Stimulated activated CD8-positive, alpha-beta memory T cell treated with anti-CD3 and anti-CD28 coated beads, Interleukin-15, amount 100 ng/mL, for 1 hour (primary cell): ENCODE data around the gene IL10RA.
"Not testable (repeated sequence)": the region's sequence is repeated elsewhere in the genome, so short reads cannot be mapped to it uniquely, and the experiment has no call there.

ENCODE experiments used
- DNase-seq: peaks from one replicate; pipeline ENCODE4 v3.0.0-alpha.2; 2020; ENCODE audit warnings: low read depth

IL10RA gene

DNA sequence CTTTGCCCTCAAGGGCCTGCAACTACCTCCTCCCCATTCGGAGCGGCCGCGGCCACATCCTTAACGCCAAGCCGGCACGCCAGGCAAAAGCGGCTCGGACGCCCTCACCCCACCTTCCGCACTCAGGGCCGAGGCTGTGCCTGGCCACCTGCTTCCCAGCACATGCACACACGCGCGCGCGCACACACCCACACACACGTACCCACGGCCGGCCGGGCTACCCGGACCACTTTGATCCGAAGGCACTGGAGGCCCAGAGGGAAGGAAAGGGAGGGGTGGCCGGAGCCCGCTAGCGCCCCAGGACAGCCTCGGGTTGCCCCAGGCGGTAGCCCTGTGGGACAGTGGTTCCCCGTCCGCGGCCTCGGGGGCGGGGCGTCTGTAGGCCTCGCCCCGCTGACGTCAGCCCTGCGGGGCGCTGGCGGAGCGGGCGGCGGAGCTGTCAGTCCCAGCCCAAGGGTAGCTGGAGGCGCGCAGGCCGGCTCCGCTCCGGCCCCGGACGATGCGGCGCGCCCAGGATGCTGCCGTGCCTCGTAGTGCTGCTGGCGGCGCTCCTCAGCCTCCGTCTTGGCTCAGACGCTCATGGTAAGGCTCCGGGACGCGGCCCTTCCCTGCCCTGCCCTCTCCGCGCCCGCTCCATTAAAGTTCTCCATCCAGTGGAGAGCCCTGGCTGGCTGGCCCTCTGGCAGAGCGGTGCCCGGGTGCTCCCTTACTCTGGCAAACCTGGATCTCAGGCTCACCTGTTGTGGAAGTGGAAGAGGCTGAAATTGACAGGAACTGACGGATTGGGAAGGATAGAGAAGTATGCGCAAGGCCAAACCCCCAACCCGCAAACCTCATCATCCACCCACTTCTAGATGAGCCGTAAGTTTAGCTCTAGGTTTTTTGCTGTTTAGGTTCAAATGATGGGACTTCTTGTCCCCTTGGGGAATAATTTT is at the start of gene IL10RA:
Gene IL10RA (plus strand): TSS at position 442 of the 935 bp plus-strand sequence. CDS start 74 bp downstream, at position 516.
- DNase-seq = peak; percentile 56

DNA sequence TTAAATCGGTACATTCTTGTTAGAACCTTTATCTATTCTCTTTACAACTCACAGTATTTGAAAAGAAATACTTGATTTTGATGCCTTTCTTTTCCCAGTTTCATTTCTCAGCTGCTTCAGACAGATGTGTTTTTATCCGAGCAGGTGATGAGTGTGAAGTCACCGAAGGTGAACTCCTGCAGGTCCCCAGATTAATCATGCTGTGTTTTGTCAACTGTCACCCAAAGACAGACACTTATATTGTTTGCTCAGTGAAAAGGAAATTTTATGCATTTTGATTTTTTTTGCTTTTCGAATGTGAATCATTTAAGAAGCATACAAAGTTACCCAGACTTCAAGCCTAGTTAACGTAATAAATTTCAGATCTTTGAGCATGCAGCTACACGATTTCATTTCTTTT is 49.2 kb upstream of the IL10RA start:
- no peak for DNase-seq

DNA sequence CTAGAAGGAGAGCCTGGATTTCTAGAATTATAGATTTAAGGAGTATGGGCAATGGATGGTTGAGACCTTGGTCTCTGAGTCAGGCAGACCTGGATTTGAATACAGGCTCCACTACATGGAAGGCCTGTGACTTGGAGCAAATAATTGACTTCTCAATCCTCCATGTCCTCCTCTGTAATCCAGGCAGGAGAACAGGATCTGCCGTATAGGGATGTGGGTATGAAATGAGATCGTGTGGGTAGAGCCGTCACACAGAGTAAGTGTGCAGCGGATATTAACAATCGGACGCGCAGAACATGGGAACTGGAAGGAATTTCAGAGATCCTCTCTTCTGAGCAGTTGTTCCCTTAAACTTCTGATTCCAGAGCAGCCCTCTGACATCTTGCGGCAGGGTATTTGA is 45.5 kb upstream of the IL10RA start:
- DNase-seq = no peak

DNA sequence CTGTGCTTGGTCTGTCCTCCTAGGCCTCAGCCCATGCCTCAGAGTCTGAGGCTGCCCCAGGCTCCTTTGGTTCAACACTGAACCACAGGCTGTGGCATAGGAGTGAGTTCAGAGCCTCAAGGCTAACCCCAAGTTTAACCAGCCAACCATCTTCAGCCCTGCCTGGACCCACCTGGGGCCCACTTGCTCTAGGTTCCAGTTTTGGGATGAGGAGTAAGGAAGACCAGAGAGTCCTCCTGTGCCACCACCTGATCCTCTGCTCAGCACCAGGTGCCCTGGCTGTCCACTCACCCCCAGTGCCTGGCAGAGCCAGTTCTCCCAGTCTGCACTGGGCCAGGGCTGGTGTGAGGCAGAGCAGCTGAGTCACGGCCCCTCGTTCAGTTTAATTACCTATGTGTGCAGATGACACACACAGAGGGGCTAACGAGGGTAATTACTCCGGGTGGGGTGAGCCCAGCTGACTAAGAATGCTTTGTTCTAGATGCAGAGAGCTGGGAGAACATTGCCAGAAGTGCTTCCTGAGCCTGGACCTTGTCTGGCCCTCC is 45.0 kb upstream of the IL10RA start:
- no peak for DNase-seq

DNA sequence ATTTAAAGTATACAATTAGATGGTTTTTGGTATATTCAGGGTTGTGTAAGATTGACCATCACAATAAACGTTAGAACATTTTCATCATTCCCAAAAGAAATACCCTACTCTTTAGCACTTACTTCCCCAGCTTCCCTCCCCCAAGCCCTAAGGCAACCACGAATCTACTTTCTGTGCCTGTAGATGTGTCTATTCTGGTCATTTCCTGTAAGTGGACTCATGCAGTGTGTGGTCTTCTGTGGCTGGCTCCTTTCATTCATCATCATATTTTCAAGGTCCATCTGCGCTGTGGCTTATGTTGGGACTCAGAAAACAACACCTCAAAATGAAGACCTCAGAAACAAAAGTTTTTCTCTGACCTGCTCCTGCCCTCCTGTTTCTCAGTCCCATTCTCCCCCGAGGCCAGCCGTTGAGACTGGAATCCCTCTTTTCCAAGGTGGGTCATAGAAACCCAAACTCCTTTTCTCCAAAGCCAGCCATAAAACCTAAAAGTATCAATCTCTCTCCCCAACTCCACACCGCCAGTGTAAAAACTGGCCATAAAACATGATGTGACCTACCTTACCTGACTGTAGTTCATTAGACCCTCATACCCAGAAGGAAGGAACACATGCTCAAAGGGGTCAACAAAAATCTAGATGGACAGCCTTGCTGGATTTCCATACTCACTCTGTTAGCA is 44.1 kb upstream of the IL10RA start:
- no peak for DNase-seq

DNA sequence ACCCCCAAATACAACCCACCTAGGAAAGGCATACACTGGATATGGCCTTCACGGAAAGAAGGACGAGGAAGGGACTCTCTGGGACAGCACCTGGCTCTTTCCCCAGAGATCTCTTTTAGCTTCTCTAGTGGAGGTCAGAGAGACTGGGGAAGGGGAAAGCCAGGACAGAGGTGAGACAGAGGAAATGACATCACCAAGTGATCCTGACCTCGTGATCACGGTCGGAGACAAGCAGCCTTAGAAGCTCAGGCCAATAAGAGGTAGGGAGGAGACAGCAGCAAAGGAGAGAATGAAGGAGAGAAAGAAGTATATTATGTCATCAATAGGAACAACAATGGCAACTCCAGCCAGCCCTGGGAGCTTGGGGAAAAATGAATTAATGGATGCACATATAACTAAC is 41.6 kb upstream of the IL10RA start:
- no peak for DNase-seq

DNA sequence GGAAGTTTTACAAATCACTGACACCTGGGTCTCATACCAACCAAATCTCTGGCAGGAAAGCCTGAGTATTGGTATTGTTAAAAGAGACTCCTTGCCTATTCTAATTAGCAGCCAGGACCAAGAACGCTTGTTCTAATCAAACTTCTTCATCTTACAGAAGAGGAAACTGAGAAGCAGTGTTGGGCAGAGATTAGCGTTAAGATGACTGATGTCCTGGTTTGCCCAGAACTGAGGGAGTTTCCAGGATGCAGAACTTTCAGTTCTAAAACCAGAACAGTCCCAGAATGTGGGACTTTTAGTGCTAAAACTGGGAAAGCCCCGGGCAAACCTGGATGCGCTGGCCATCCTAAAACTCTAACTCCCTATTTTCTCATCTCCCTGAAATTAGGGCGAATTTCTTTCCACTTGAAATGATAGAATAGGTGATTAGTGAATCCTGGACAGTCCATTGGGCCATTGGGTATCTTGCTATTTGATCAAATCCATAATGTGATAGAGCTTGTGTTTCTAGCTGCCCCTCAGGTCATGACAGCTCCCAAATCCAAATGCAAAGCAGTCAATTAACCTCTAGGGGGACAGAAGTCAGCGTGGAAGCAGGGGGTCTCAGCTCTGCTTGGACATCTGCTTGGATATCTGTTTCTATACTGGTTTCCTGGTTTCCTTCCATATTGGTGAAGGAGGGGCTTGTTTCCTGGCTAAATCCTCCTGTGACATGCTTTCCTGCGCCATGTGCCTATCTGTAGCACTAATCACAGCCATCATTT is 41.0 kb upstream of the IL10RA start:
- DNase-seq = no peak

DNA sequence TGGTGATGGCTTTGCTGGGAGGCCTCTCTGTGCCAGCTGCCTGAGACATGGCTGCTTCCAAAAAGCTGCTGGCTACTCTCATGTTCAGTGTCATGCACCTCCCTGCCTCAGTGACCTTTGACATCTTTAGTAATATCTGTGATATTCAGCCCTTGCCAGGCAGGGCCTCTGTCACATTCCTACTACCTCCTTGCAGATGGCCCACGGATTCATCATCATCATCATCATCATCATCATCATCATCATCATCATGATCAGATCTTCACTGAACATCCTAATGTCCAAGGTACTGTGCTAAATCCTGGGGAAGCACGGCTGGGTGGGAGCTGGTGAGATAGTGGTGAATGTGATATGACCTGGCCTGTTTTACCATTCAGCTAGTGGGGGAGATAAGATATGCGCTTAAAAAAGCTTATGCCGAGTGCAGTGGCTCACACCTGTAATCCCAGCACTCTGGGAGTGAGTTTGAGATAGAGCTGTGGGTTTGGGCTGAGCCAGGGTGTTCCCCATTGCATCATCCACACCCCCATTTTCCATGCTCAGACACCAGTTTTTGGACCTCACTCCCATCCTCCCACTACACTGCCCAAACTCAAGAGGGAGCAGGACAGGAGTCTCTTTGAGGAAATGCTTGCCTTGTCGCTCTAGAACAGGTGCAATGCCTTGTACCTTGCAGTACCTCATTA is 39.9 kb upstream of the IL10RA start:
- DNase-seq = no peak

DNA sequence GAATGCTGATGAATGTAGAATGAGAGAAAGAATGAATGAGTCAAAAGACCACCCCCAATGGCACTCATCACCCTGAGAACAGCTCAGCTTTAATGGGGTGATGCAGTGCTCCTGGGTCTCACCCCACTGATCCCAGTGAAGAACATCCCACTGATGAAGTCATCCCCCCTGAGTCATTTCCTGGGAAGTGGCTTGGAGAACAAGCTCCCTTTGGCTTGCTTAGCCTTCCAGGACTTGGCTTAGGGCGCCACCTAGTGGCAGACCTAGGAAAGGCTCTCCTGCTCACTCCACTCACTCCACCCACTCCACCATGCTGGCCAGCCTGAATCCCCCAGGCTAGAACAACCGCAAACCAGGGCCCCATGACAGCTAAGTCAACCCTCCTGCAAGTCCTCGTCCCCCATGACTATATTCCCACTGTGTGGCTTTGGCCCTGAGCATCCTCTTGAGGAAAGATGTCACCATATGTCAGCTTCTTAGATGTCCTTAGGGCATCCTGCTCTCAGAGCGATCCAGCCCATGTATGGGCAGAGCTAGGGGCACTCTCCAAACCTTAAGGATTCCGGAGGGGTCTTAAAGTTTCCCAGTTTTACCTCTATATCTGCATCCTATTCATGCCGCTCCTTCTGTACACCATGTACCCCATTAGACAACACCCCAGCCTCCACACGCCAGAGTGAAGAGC is 39.2 kb upstream of the IL10RA start:
- DNase-seq = peak; percentile 80

DNA sequence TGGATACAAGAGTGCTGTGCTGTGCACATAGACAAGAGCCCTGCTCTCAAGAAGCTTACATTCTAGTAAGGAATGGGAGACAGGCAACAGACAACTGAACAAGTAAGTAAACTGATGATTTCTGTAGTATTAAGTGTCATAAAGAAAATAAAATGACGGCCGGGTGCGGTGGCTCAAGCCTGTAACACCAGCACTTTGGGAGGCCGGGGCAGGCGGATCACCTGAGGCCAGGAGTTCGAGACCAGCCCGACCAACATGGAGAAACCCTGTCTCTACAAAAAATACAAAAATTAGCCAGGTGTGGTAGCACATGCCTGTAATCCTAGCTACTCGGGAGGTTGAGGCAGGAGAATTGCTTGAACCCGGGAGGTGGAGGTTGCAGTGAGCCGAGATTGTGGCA is 38.4 kb upstream of the IL10RA start:
- DNase-seq = not testable (repeated sequence)

DNA sequence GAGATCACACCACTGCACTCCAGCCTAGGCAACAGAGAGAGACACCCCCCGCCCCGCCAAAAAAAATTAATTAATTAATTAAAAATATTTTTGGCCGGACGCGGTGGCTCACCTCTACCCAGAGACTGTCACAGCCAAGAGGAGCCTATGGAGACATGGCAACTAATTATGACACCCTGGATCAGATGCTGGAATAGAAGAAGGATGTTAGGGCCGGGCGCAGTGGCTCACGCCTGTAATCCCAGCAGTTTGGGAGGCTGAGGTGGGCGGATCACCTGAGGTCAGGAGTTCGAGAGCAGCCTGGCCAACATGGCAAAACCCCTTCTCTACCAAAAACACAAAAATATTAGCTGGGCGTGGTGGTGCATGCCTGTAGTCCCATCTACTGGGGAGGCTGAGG is 37.7 kb upstream of the IL10RA start:
- not testable (repeated sequence) for DNase-seq

DNA sequence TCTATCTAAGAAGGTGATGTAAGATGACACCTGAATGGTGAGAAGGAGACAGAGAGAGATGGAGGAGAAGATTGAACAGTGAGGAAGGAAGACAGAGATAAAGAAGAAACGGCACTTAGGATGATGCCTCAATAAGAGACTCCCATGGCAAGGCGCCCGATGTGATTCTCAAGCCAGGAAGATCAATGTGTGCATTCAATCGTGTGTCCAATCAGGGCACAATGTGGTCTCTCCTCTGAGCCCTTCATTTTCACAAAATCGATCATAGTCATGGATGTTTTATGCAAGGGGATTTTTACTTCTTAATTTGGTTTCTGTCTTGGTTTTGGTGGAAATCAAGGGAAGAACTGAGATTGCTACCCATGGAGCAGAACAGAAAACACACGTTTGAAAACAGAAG is 37.1 kb upstream of the IL10RA start:
- no peak for DNase-seq

DNA sequence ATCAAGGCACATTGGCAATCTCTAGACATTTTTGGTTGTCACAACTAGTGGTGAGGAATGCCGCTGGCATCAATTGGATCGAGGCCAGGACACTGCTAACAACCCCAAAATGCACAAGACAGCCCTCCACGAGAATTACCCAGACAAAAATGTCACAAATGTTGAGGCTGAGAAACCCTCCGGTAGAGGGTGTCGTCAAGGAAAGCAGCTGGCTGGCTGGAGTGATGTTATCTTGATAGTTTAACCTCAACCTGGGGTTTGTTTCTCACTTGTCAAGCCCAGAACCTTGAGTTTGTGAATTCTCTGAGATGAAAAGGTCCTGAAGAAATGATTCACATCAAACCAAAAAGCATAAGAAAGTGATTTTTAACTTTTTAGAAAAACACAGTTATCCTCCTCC is 35.9 kb upstream of the IL10RA start:
- DNase-seq = no peak

DNA sequence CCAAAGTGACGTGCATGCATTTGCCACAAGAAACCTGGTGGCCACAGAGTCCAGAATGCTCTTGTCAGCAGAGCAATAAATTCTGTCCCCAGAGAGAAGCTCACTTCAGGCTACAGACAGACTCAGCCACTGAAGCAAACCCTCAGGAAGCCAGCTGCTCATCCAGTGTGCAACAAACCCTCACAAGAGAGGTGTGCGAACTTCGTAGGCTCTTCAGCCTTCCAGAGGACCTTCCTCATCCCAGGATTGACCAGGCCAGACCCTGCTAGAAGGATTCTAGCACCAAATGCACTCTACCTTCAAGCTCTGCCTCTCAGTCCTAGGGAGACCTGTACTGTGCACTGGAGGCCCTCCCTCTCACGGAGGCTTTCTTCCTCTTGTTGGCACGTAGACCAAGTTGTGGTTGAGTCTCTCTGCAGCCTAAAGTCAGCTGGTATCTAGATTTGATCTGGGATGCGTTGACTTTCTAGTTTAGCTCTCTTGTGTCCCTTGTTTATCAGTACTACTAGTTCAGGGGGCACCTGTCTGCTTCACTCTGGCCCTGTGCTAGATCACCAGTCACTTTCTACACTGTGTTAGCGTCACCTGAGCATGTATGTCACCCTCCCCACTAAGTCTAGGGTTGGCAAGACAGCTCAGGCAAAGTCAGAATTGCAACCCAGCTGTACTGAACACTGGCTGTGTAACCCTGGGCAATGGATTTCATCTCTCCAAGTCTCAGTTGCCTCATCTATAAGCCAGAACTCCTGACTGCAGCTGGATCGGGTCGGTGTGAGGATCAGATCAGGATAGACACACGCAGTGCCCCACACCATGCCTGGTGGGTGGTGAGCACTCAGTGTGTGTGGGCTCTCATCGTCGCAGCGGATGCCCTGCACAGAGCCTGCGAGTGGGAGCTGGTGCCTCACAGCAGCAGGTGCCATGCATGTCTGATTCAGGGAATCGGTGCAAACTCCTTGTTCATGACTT is 34.9 kb upstream of the IL10RA start:
- no peak for DNase-seq

DNA sequence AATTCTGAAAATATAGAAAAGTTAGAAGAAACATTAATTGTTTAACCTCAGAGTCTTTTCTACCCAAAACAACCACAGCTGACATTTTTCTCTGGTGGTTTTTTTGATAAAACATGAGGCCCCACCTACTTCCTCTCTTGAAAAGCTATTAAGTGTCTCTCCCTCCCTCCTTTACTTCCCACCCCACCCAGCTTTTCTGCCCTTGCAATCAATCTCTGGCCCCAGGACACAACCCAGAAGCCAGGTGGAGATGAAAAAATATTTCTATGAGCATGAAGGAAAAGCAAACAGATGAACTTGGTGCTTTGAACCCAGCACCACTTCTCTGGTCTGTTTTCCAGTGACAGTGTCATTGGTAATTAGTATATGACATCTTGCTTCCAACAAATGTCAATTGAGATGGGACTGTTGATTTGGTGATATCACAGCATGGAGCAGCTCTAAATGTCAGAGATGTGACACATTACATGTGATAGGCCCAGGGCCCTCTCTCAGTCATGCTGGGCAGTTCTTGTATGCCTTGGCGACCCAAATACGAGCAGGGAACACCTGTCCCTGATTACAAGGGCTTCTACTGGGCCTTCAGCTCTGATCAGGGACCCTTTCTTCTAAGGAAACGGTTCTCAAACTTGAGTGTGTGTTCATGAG is 33.0 kb upstream of the IL10RA start:
- no peak for DNase-seq

DNA sequence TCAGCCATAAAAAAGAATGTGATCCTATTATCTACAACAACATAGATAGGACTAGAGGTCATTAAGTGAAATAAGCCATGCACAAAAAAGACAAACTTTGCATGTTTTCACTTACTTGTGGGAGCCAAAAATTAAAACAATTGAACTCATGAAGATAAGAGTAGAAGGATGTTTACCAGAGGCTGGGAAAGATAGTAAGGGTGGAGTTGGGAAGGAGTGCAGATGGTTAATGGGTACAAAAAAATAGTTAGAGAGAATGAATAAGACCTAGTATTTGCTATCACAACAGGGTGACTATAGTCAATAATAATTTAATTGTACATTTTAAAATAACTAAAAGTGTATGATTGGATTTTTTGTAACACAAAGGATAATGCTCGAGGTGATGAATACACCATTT is 27.2 kb upstream of the IL10RA start:
- DNase-seq = no peak

DNA sequence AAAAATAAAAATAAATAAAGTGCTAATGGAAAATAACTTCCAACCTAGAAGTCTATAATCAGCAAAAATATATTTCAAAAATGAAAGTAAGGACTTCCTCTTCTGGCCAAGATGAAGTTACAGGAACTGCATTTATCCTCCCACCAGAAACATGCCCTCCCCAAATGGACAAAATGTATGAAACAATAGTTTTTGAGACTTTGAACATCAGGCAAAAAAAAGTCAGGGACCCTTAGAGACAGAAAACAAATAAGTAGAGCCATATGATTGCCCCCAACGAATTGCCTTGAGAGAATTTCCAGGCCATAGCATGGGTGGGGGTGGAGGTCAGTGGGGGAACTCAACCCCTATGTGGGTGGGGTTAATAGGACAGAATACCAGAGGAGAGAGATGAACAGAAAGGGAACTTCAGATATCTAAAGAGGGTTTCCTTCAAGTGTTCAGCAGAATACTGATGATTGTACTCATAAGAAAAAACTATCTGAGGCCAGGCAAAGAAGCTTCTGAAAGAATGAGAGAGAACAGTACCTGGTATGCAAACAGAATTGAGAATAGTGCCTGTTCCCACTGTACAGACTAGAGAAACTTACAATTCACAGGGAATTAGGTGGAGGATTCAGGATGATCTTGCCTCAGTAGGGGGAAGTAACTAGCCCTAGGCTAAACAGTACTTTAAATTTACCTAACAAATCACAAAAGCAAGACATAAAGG is 26.6 kb upstream of the IL10RA start:
- DNase-seq = no peak

DNA sequence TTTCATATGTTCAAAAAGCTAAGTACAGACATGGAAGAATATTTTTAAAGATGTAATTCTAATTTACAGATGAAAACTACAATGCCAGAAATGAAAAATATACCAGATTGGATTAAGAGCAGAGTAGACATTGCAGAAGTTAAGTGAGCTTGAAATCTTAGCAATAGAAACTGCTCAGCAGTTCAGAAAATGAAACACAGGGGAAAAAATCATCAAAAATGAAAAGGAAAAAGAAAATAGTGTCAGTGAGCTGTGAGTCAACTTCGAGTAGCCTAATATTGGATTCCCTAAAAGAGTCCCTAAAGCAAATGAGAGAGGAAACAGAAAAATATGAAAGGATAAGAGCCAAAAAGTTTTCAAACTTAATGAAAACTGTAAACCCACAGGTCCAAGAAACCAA is 25.8 kb upstream of the IL10RA start:
- no peak for DNase-seq

DNA sequence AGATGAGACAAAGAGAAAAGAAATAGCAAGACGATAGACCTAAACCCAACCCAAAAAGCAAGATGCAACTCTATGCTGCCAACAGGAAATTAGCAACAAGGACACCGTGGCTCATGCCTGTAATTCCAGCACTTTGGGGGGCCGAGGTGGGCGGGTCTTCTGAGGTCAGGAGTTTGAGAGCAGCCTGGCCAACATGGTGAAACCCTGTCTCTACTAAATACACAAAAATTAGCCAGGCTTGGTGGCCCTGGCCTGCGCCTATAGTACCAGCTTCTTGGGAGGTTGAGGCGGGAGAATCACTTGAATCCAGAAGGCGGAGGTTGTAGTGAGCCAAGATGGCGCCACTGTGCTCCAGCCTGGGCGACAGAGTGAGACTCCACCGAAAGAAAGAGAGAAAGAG is 24.3 kb upstream of the IL10RA start:
- DNase-seq = no peak
